HCT116 (cell line): ENCODE results near the gene ADCK1. TPM values are rescaled to one million over a fixed set of nuclear protein-coding genes. Genes with fewer than 3 reads are reported as not detected.
A peak's percentile ranks its signal among the peaks of the same experiment; 100 is the strongest.
"Not testable (repeated sequence)": the region's sequence is repeated elsewhere in the genome, so short reads cannot be mapped to it uniquely, and the experiment has no call there.

ENCODE experiments used
- ATAC-seq: fragments of 200-7000 bp; cut with Tn5 transposase; 2 replicates; pipeline ENCODE4 v1.9.1; 2020; ENCODE audit warnings: mild to moderate bottlenecking, moderate library complexity
- BruUV-seq: library from RNA; stranded (reverse); fragments of 400-500 nt; replicated peaks from 2 replicates; lab custom pipeline; 2021; lab: Mats Ljungman, UMichigan
- CTCF ChIA-PET: fragments of 300-600 bp; sonication (Branson Sonifier 250); formaldehyde crosslinking; loops from one replicate; lab custom pipeline; 2021; ENCODE audit warnings: antibody characterized with exemption; lab: Charles Lee
- POLR2A ChIA-PET: fragments of 300-600, 350-600 bp; sonication (Branson Sonifier 250); formaldehyde crosslinking; loops from one replicate; lab custom pipeline; 2021; ENCODE audit warnings: antibody characterized with exemption; lab: Charles Lee
- RAD21 ChIA-PET, 2 experiments: fragments of 300-600 bp; sonication (Branson Sonifier 250); formaldehyde crosslinking; loops; one replicate each; lab custom pipeline; 2023; ENCODE audit warnings: low total read pairs in 2 of 2; ENCODE audit not compliant: uncharacterized antibody in 2 of 2, unreplicated experiment in 2 of 2, low non-redundant PET in 1 of 2; lab: Charles Lee
- DNase-seq: peaks from one replicate; pipeline ENCODE4 v3.0.0-alpha.2; 2010; ENCODE audit warnings: low read depth, low spot score
- H2AFZ ChIP-seq: fragments of 200-600 bp; shearing (Covaris generic), sonication (generic); 2 replicates; pipeline ENCODE4 v1.6.1; 2017; ENCODE audit warnings: low read depth, mixed run types, mixed read lengths, antibody characterized with exemption, low read length; ENCODE audit not compliant: poor library complexity, severe bottlenecking
- H3K27ac ChIP-seq: 2 replicates; pipeline ENCODE4 v1.5.1; 2012; ENCODE audit warnings: low read depth, low read length
- H3K27me3 ChIP-seq: fragments of 200-600 bp; sonication (generic); 2 replicates; pipeline ENCODE4 v1.6.1; 2016; ENCODE audit warnings: mixed run types, low read length, mixed read lengths; ENCODE audit not compliant: insufficient read depth
- H3K36me3 ChIP-seq, 2 experiments: fragments of 200-500 bp in 1 of 2; fragments of 200-600 bp in 1 of 2; sonication (Bioruptor generic) in 1 of 2; sonication (generic) in 1 of 2; 2 replicates each; pipeline versions ENCODE4 v1.5.1 to v1.6.1; 2014 to 2016; ENCODE audit warnings: low read length in 2 of 2, inconsistent platforms in 1 of 2, mixed read lengths in 1 of 2, mixed run types in 1 of 2; ENCODE audit not compliant: insufficient read depth in 2 of 2, control insufficient read depth in 1 of 2
- H3K4me1 ChIP-seq, 2 experiments: fragments of 200-600 bp in 1 of 2; sonication (generic) in 1 of 2; 2 replicates each; pipeline versions ENCODE4 v1.5.1 to v1.6.1; 2012 to 2017; ENCODE audit warnings: low read length in 2 of 2, inconsistent platforms in 1 of 2, mild to moderate bottlenecking in 1 of 2, mixed read lengths in 1 of 2, mixed run types in 1 of 2, moderate library complexity in 1 of 2; ENCODE audit not compliant: insufficient read depth in 2 of 2, control insufficient read depth in 1 of 2
- H3K4me2 ChIP-seq: fragments of 200-600 bp; sonication (generic); 2 replicates; pipeline ENCODE4 v1.6.1; 2017; ENCODE audit warnings: mixed run types, low read length, mixed read lengths
- H3K4me3 ChIP-seq, 2 experiments: fragments of 200-600 bp in 1 of 2; sonication (generic) in 1 of 2; replicated peaks in 1 of 2; 2 replicates each; pipeline ENCODE4 v1.5.1; 2011 to 2016; ENCODE audit warnings: low read length in 2 of 2, control low read depth in 1 of 2, low read depth in 1 of 2, mild to moderate bottlenecking in 1 of 2, mixed read lengths in 1 of 2, mixed run types in 1 of 2
- H3K79me2 ChIP-seq: fragments of 200-600 bp; sonication (generic); 2 replicates; pipeline ENCODE4 v1.6.1; 2017; ENCODE audit warnings: mild to moderate bottlenecking, mixed run types, low read length, moderate library complexity, mixed read lengths; ENCODE audit not compliant: insufficient read depth
- H3K9ac ChIP-seq: fragments of 200-600 bp; sonication (generic); 2 replicates; pipeline ENCODE4 v1.6.1; 2016; ENCODE audit warnings: low read length, mixed read lengths
- H3K9me2 ChIP-seq: fragments of 200-600 bp; sonication (generic), shearing (Covaris generic); 2 replicates; pipeline ENCODE4 v1.6.1; 2017; ENCODE audit warnings: mixed run types, mild to moderate bottlenecking, moderate library complexity; ENCODE audit not compliant: insufficient read depth
- H3K9me3 ChIP-seq, 2 experiments: fragments of 200-500 bp in 1 of 2; fragments of 200-600 bp in 1 of 2; sonication (Bioruptor generic) in 1 of 2; sonication (generic) in 1 of 2; 2 replicates each; pipeline ENCODE4 v1.6.1; 2014 to 2017; ENCODE audit warnings: low read length in 2 of 2, mixed read lengths in 2 of 2, inconsistent platforms in 1 of 2, low read depth in 1 of 2, mild to moderate bottlenecking in 1 of 2, mixed run types in 1 of 2, moderate library complexity in 1 of 2; ENCODE audit not compliant: control insufficient read depth in 1 of 2, insufficient read depth in 1 of 2
- H4K20me1 ChIP-seq: fragments of 200-600 bp; sonication (generic), shearing (Covaris generic); 2 replicates; pipeline ENCODE4 v1.6.1; 2017; ENCODE audit warnings: mixed run types, mild to moderate bottlenecking, moderate library complexity; ENCODE audit not compliant: insufficient read depth
- CBX3 ChIP-seq: IDR thresholded peaks from 2 replicates; pipeline ENCODE4 v1.6.1; 2012; ENCODE audit warnings: low read depth
- EGR1 ChIP-seq: IDR thresholded peaks from 2 replicates; pipeline ENCODE4 v1.6.1; 2012; ENCODE audit warnings: low read depth
- EZH2 ChIP-seq: fragments of 200-600 bp; sonication (generic); IDR thresholded peaks from 2 replicates; pipeline ENCODE4 v1.6.1; 2017; ENCODE audit warnings: antibody characterized with exemption, mixed run types
- JUND ChIP-seq: IDR thresholded peaks from 2 replicates; pipeline ENCODE4 v1.6.1; 2012
- POLR2A ChIP-seq: IDR thresholded peaks from 2 replicates; pipeline ENCODE4 v1.7.0; 2011; ENCODE audit warnings: borderline replicate concordance; ENCODE audit not compliant: insufficient read depth, insufficient read length; ENCODE audit errors: extremely low read depth
- SIN3A ChIP-seq: IDR thresholded peaks from 2 replicates; pipeline ENCODE4 v1.6.1; 2012; ENCODE audit warnings: low read depth
- SP1 ChIP-seq: IDR thresholded peaks from 2 replicates; pipeline ENCODE4 v1.6.1; 2012; ENCODE audit warnings: low read depth
- TCF7L2 ChIP-seq: IDR thresholded peaks from 2 replicates; pipeline ENCODE4 v1.7.0; 2011; ENCODE audit warnings: borderline replicate concordance, inconsistent platforms; ENCODE audit not compliant: insufficient read depth, insufficient read length; ENCODE audit errors: extremely low read depth
- intact Hi-C: fragments of 100-400 bp; cut with micrococcal nuclease; formaldehyde crosslinking; loops from 2 replicates; pipeline ENCODE4 v1.10.0; 2022
- total RNA-seq: library from RNA; stranded (reverse); gene quantifications from one replicate; pipeline ENCODE4 v1.2.1, GENCODE V29; 2021; ENCODE audit not compliant: unreplicated experiment
- TF ChIP-seq, protein P1 (sequence below): IDR thresholded peaks from 2 replicates; pipeline ENCODE4 v1.6.1; 2012
- TF ChIP-seq, protein P2 (sequence below): IDR thresholded peaks from 2 replicates; pipeline ENCODE4 v1.6.1; 2012
- TF ChIP-seq, protein P3 (sequence below): IDR thresholded peaks from 2 replicates; pipeline ENCODE4 v1.6.1; 2012; ENCODE audit warnings: low read depth

Gene ADCK1
- total RNA-seq, 1 experiment from 2014 or later: 6.0 TPM

DNA sequence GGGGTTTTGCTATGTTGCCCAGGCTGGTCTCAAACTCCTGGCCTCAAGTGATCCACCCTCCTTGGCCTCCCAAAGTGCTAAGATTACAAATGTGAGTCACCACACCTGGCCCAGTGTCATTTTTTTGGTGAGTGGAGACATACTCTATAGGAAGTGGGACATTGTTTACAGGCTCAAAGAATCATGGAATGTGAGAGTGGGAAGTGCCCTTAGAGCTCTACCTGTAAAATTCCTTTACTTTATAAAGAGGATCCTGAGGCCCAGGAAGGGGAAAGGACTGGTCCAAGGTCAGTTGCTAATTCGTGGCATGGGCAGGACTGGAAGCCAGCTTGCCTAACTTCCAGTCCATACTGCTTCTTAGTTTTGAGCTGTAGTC, 8.7 kb upstream of the ADCK1 start:
- CTCF ChIA-PET: no interaction called here
- Histone ChIP-seq H3K4me1 (peaks cover 5 to 20% of the 10 kb centered on the region in 2 experiments), H3K4me3 (no peak overlapping the region), H3K27me3 (no peaks in the 10 kb centered on the region), H3K9me3 (no peaks in the 10 kb centered on the region), H3K4me2 (peak overlapping the region; percentile 2; the same call in 1 of the 2 replicates), H3K36me3 (no peaks in the 10 kb centered on the region), H3K9me2 (no peaks in the 10 kb centered on the region), H3K79me2 (no peaks in the 10 kb centered on the region), H4K20me1 (no peaks in the 10 kb centered on the region), H3K27ac (no peak overlapping the region), H3K9ac (no peak overlapping the region)
- no TSS peak for BruUV-seq
- ATAC-seq: 0 out of 2 replicates have a peak, but pooled peaks have one; percentile 27
- intact Hi-C loops: no loop called here
- RAD21 ChIA-PET: no interaction called here
- POLR2A ChIA-PET: interaction anchor here (1.0 to 1.6 kb wide), 2 partner anchors 8 to 10 kb away, joined by 3 to 4 read pairs; partner anchors contain the start of gene ADCK1
- no peak for DNase-seq
- no peak for TF ChIP-seq SP1
- TF ChIP-seq, all 23 proteins: peak for 0
- no peak overlapping the region for H2AFZ ChIP-seq

DNA sequence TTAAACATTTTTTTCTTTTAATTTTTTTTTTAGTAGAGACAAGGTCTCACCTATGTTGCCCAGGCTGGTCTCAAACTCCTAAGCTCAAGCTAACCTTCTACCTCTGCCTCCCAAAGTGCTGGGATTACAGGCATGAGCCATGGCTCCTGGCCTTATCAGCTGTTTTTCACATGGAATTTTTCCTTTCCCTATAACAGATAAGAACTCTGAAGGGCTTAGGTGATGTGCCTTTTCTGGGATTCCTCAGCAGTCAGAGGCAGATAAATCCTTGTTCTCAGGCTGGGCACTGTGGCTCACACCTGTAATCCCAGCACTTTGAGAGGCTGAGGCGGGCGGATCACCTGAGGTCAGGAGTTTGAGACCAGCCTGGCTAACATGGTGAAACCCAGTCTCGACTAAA, 6.7 kb upstream of the ADCK1 start:
- POLR2A ChIA-PET, H3K4me3 ChIP-seq, H3K36me3 ChIP-seq, DNase-seq, H2AFZ ChIP-seq, H4K20me1 ChIP-seq, H3K9ac ChIP-seq, H3K27ac ChIP-seq, H3K9me2 ChIP-seq, CTCF ChIA-PET, ATAC-seq, H3K4me2 ChIP-seq, BruUV-seq, intact Hi-C loops, H3K27me3 ChIP-seq, H3K9me3 ChIP-seq, RAD21 ChIA-PET, H3K79me2 ChIP-seq: not testable (repeated sequence)
- H3K4me1 ChIP-seq: peaks cover 9 to 30% of the 10 kb centered on the region in 2 experiments

DNA sequence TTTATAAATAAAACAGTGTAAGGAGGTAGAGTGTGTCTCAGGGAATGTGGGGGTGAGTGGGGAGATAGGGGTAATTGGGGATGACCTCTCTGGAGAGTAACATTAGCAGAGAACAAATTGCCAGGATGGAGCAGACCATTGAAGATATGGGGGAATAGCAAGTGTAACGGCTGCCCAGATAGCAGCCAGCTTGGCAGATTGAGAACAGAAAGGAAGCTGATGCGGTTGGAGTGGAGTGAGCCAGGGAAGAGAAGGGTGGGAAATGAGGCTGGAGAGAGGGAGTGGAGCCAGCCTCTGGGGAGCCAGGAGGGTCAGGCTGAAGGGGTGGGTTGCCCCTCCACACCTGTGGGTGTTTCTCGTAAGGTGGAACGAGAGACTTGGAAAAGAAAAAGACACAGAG, 5.6 kb upstream of the ADCK1 start:
- ChIA-PET CTCF (no interaction called here), RAD21 (no interaction called here), POLR2A (no interaction called here)
- Histone ChIP-seq H4K20me1 (no peaks in the 10 kb centered on the region), H3K4me2 (no peak overlapping the region), H3K4me1 (peaks cover 9 to 31% of the 10 kb centered on the region in 2 experiments), H3K36me3 (no peaks in the 10 kb centered on the region), H3K9me3 (no peaks in the 10 kb centered on the region), H2AFZ (no peak overlapping the region), H3K9ac (no peak overlapping the region), H3K9me2 (no peaks in the 10 kb centered on the region), H3K4me3 (no peak overlapping the region), H3K27me3 (no peaks in the 10 kb centered on the region), H3K27ac (no peak overlapping the region), H3K79me2 (no peaks in the 10 kb centered on the region)
- intact Hi-C loops: no loop called here
- DNase-seq: no peak
- BruUV-seq: no TSS peak
- no peak for ATAC-seq
- no peak for TF ChIP-seq SIN3A
- TF ChIP-seq, protein P1, sequence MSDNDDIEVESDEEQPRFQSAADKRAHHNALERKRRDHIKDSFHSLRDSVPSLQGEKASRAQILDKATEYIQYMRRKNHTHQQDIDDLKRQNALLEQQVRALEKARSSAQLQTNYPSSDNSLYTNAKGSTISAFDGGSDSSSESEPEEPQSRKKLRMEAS: no peak
- TF ChIP-seq CBX3: no peak
- TF ChIP-seq POLR2A: no peak
- TF ChIP-seq EZH2: no peak
- TF ChIP-seq, protein P2, sequence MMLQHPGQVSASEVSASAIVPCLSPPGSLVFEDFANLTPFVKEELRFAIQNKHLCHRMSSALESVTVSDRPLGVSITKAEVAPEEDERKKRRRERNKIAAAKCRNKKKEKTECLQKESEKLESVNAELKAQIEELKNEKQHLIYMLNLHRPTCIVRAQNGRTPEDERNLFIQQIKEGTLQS: no peak
- TF ChIP-seq JUND: no peak
- TF ChIP-seq EGR1: no peak
- TF ChIP-seq TCF7L2: no peak
- TF ChIP-seq, protein P3, sequence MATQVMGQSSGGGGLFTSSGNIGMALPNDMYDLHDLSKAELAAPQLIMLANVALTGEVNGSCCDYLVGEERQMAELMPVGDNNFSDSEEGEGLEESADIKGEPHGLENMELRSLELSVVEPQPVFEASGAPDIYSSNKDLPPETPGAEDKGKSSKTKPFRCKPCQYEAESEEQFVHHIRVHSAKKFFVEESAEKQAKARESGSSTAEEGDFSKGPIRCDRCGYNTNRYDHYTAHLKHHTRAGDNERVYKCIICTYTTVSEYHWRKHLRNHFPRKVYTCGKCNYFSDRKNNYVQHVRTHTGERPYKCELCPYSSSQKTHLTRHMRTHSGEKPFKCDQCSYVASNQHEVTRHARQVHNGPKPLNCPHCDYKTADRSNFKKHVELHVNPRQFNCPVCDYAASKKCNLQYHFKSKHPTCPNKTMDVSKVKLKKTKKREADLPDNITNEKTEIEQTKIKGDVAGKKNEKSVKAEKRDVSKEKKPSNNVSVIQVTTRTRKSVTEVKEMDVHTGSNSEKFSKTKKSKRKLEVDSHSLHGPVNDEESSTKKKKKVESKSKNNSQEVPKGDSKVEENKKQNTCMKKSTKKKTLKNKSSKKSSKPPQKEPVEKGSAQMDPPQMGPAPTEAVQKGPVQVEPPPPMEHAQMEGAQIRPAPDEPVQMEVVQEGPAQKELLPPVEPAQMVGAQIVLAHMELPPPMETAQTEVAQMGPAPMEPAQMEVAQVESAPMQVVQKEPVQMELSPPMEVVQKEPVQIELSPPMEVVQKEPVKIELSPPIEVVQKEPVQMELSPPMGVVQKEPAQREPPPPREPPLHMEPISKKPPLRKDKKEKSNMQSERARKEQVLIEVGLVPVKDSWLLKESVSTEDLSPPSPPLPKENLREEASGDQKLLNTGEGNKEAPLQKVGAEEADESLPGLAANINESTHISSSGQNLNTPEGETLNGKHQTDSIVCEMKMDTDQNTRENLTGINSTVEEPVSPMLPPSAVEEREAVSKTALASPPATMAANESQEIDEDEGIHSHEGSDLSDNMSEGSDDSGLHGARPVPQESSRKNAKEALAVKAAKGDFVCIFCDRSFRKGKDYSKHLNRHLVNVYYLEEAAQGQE: no peak
- TF ChIP-seq SP1: no peak
